Spinal cord (tissue), 10 donors: ENCODE results near the gene ATIC. TPM values are rescaled to one million over a fixed set of nuclear protein-coding genes. Genes with fewer than 3 reads are reported as not detected.

Source experiments
- DNase-seq, 6 donors: peaks; one replicate each; pipeline versions ENCODE4 v3.0.0 to v3.0.0-alpha.2; 2013 to 2015; ENCODE audit warnings: low spot score in 6 of 6, low read depth in 4 of 6
- H3K27ac ChIP-seq: one replicate; pipeline ENCODE4 v1.5.1; 2013; ENCODE audit warnings: low read depth, low read length, control low read depth
- H3K27me3 ChIP-seq: one replicate; pipeline ENCODE4 v1.6.1; 2013; ENCODE audit warnings: low read length; ENCODE audit not compliant: control insufficient read depth, insufficient read depth
- H3K36me3 ChIP-seq: one replicate; pipeline ENCODE4 v1.6.1; 2013; ENCODE audit warnings: low read length; ENCODE audit not compliant: control insufficient read depth, insufficient read depth
- H3K4me1 ChIP-seq: one replicate; pipeline ENCODE4 v1.6.1; 2013; ENCODE audit warnings: low read length; ENCODE audit not compliant: control insufficient read depth, insufficient read depth
- H3K4me3 ChIP-seq: one replicate; pipeline ENCODE4 v1.5.1; 2013; ENCODE audit warnings: low read depth, low read length, control low read depth
- H3K9me3 ChIP-seq: one replicate; pipeline ENCODE4 v1.6.1; 2013; ENCODE audit warnings: low read length; ENCODE audit not compliant: control insufficient read depth, insufficient read depth
- WGBS: methylation state at CpG from one replicate; pipeline ENCODE4 v1.1.5; 2013; ENCODE audit warnings: missing lambda C conversion rate; ENCODE audit not compliant: insufficient coverage; 5-methylcytosine and 5-hydroxymethylcytosine counted together
- polyA plus RNA-seq, 2 donors: library from polyadenylated mRNA; unstranded; fragments of 120-200 nt; gene quantifications; one replicate each; pipeline ENCODE4 v1.2.1, GENCODE V29; 2013; ENCODE audit not compliant: insufficient read length in 2 of 2
- total RNA-seq, 2 donors: library from RNA; depleted of rRNA in 1 of 2; stranded (reverse); fragments of 120-200 nt in 1 of 2; fragments of >200 nt in 1 of 2; gene quantifications; one replicate each; pipeline versions ENCODE4 v1.2.3 to v1.2.4, GENCODE V29; 2013 to 2014
- donor health status: healthy.

Gene ATIC
- total and polyA plus RNA-seq, 4 donors = 28.6 to 61.6 (median 43.8) TPM

DNA sequence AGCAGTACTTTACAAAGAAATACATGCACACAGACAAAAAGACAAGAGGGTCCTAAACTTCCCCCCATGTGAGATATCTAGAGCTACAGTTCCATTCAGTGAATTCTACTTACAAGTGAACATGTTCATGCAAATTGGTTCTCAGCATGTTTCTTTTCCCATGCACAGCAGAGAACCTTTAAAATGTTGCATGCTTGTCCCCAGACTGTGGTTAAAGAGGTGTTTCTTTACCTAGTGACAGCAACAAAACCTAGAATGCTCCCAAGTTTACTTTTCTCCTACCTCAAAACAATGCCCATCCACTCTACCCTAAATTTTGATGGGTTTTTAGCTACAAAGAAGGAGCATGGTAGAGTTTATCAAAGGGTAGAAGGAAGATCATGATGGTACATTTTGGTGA lies 80.3 kb downstream of the ATIC start:
- Histone ChIP-seq H3K27me3 (no peaks in the 10 kb centered on the region), H3K27ac (no peak overlapping the region), H3K4me1 (no peaks in the 10 kb centered on the region), H3K9me3 (no peaks in the 10 kb centered on the region), H3K36me3 (no peaks in the 10 kb centered on the region), H3K4me3 (no peak overlapping the region)
- no peak for DNase-seq

DNA sequence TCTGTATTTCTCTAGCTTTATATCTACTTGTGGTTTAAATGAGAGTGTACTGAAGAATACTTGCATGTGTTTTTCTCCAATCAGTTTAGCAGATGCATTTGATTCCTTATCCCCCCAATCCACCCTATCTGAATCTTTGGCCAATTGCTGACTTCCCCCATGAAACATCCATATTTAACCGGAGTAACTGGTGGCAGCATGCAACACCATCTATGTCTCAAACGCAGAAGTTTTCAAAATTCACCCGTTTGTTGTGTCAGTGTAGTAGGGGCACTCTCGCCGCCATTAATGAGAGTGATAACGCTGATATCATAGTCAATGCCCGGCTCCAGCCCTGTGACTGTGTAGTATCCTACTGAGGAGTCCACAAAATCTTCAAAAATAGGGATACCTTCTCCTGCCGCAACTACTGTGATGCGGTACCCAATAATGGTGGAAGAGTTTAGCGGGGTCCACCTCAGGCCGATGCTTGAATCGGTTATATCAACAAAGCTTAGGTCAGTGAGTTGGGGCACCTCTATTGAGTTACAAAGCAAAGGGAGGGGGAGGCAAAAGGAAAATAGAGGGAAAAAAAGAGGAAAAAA lies 80.9 kb downstream of the ATIC start:
- Histone ChIP-seq H3K4me1 (no peaks in the 10 kb centered on the region), H3K27ac (no peak overlapping the region), H3K27me3 (no peaks in the 10 kb centered on the region), H3K36me3 (no peaks in the 10 kb centered on the region), H3K9me3 (no peaks in the 10 kb centered on the region), H3K4me3 (no peak overlapping the region)
- WGBS = 96% methylated on average over 4 of the region's 12 CpGs
- no peak for DNase-seq

DNA sequence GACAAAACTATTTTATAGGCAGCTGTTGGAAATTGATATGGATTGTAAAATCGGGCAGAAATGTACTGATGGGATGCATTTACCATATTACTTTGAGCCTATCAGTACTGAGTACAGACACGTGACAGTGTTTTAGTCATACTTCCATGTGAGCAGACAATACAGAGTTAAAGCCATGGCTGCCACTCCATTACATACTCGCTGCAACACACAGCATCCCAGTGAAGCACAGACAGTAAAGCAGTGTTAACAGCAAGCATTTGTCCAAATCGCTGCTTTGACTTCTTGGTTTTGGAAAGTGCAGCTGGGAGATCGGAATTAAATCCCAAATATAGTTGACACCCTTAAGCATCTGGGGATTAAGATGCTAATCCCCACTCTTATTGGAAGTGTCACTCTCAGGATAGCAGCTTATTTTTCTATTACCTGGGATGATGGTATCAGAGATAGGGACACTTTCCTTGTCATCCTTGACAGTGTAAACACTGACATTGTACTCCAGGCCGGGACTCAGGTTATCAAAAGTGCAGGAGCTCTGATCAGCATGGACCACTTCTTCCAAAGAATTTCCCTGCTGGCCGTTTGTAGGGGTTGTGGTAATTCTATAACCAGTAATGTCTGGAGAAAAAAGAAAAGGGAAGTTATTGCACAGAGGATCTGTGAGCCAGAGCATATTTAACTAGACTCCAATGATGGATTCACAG lies 82.4 kb downstream of the ATIC start:
- 70% methylated on average over 2 of the region's 7 CpGs for WGBS
- DNase-seq = peak in 3 of 6 donors; percentile 1 to 27 (median 15)
- Histone ChIP-seq H3K27me3 (no peaks in the 10 kb centered on the region), H3K9me3 (no peaks in the 10 kb centered on the region), H3K4me3 (no peak overlapping the region), H3K36me3 (no peaks in the 10 kb centered on the region), H3K4me1 (no peaks in the 10 kb centered on the region), H3K27ac (no peak overlapping the region)

DNA sequence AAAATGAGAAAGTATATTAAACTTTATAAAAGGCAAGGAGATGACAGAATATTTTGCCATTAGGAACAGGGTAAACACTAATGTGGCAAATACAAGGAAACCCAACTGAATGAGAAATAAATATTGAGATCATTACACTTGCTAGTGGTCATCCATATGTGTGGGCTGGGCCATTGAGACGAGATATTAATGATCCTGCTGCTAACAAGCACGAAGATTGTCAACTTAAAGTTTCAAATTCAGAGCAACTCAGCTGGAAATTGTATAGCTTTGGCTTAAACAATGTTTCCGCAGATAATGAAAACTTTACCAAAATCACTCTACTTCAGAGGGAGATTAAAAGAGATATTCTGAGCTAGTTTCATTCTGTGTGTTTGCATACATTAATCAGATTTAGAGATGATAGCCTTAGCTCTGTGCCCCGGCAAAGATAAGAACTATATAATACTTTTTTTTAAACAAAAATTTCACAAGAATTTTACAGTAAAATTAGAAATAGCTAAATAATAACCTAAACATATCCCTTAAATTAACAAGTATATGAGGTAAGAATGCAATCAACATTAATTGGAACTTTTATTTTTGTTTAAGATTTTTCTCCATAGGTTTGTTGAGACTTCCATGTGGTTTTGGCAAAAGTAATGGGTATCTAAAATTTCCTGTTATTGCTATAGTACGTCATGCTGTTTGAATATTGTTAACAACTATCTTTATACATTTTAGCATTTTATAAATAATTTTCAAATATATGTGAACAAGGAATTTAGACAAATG lies 84.0 kb downstream of the ATIC start:
- DNase-seq = no peak
- H3K9me3 ChIP-seq = no peaks in the 10 kb centered on the region
- WGBS = no CpG with 5 or more reads among the region's 5 CpGs
- no peak overlapping the region for H3K27ac ChIP-seq
- H3K36me3 ChIP-seq = no peaks in the 10 kb centered on the region
- H3K27me3 ChIP-seq = no peaks in the 10 kb centered on the region
- no peaks in the 10 kb centered on the region for H3K4me1 ChIP-seq
- H3K4me3 ChIP-seq = no peak overlapping the region

DNA sequence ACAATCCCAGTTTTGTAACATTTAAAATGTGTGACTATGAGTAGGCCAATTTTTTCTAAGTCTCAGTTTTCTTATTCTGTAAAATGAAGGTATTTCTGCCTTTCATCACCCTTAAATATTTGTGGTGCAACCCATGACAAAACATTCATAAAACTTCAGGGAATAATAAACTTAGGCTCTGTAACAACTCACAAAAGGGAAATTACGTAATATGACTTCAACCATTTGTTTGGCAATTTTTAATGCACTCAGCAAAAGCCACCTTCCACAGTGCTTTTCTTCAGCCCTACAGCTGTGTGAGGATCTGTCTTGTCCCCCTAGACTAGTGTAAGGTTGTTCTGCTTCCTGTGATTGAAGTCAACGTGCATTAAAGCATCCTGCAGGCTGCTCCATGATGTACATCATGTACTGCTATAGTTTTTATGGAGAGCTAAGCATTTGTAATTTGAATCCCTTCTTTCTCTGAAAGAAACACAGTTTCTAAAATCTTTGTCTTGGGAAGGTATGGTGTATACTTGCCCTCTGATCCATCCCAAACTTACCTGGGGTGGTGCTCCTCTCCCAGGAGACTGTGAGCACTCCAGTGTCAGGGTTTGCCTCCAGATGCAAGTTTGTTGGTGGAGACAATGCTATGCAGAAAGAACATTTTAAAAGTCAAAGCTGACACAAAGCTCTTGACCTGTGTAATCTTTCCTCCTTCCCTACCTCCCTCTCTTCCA lies 84.9 kb downstream of the ATIC start:
- Histone ChIP-seq H3K27me3 (no peaks in the 10 kb centered on the region), H3K9me3 (no peaks in the 10 kb centered on the region), H3K36me3 (no peaks in the 10 kb centered on the region), H3K27ac (no peak overlapping the region), H3K4me3 (no peak overlapping the region), H3K4me1 (no peaks in the 10 kb centered on the region)
- no peak for DNase-seq
- 100% methylated on average over 1 of the region's 2 CpGs for WGBS

DNA sequence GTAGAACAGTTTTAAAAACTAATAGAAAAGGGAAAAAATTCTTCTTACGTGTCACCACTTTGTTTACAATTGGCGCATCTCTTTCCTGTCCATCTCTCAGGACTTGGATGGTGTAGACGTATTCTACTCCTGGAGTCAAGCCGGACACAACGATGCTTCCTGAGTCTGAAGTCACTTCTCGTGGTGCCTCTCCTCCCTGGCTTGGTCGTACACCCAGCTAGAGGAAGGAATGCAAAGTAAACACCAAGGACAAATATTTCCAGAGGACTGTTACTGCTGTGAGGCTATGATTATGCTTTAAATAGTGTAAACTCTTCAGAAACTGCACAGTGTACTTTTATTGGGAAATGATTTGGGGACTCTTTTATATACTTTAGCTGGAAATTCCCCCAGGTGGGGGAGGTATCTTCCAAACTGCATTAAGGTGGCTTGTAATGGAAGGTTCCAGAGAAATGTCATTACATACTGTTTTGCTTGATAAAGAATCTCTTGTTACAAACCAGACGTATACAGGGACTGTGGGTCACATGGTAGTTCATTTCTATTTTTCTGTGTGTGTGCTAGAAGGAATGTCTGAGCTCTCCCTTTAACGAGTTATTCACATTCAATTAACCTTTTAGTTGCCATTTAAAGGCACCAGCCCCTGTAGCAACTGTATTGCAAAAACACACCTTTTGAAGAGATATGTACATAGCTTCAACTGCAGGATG lies 85.9 kb downstream of the ATIC start:
- DNase-seq = no peak
- Histone ChIP-seq H3K27me3 (no peaks in the 10 kb centered on the region), H3K4me1 (no peaks in the 10 kb centered on the region), H3K9me3 (no peaks in the 10 kb centered on the region), H3K36me3 (no peaks in the 10 kb centered on the region), H3K27ac (no peak overlapping the region), H3K4me3 (no peak overlapping the region)
- WGBS = 82% methylated on average over 2 of the region's 9 CpGs

DNA sequence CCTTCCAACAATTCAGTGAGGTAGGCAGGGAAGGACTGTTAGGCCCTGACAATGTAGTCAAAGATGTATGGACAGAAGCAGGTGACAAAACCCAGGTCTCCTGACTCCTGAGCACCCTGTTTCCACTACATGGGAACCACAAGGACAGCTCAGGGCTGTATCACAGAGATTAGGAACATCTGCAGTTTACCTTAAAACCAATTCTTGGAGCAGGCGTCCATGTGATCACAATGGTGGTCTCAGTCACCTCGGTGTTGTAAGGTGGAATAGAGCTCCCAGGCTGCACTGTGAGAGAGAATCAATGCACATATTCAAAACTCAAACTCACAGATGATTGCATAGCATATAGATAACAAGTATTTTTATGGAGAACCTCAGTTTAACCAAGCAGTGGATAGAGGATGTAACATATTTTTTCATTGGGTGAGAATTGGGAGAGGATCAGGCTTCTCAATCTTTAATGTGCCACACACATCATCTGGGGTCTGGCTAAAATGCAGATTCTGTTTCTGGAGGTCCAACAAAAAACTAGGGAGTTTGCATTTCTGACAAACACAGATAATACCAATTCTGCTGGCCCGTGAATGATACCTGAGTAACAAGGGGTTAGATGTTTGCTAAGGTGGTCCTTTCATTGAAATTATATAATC lies 87.3 kb downstream of the ATIC start:
- Histone ChIP-seq H3K27ac (no peak overlapping the region), H3K27me3 (no peaks in the 10 kb centered on the region), H3K4me1 (peaks cover under 1% of the 10 kb centered on the region), H3K9me3 (no peaks in the 10 kb centered on the region), H3K4me3 (no peak overlapping the region), H3K36me3 (no peaks in the 10 kb centered on the region)
- WGBS = no CpG with 5 or more reads among the region's 3 CpGs
- DNase-seq = no peak
